B cell (primary cell): ENCODE measurements around the gene B4GALNT4. TPM values are rescaled to one million over a fixed set of nuclear protein-coding genes. Genes with fewer than 3 reads are reported as not detected.

Experiments used
- ATAC-seq: fragments of 200-7000 bp; cut with Tn5 transposase; one replicate; pipeline ENCODE4 v1.10.0; 2021; ENCODE audit warnings: low read depth, mild to moderate bottlenecking, moderate number of reproducible peaks, moderate library complexity
- CTCF ChIA-PET: fragments of 350-600 bp; sonication (Branson Sonifier 250); formaldehyde crosslinking; loops from one replicate; lab custom pipeline; 2021; ENCODE audit warnings: antibody characterized with exemption, inconsistent platforms; lab: Charles Lee
- POLR2A ChIA-PET: fragments of 350-600 bp; sonication (Branson Sonifier 250); formaldehyde crosslinking; loops from one replicate; lab custom pipeline; 2021; ENCODE audit warnings: antibody characterized with exemption; lab: Charles Lee
- DNase-seq: peaks from one replicate; pipeline ENCODE4 v3.0.0; 2013
- H2AFZ ChIP-seq: 2 replicates; pipeline ENCODE4 v1.6.1; 2012; ENCODE audit warnings: mild to moderate bottlenecking, low read depth, low read length; ENCODE audit not compliant: insufficient read depth, poor library complexity, severe bottlenecking
- H3K27ac ChIP-seq, 2 donors: 1 replicate in 1 of 2; 2 replicates in 1 of 2; pipeline ENCODE4 v1.5.1; 2012 to 2013; ENCODE audit warnings: low read length in 2 of 2, mild to moderate bottlenecking in 2 of 2, moderate library complexity in 1 of 2
- H3K27me3 ChIP-seq, 4 experiments: fragments of 200-600 bp in 1 of 4; sonication (generic) in 1 of 4; replicated peaks in 1 of 4; 1 replicate in 2 of 4; 2 replicates in 2 of 4; pipeline versions ENCODE4 v1.6.1 to v1.7.0; 2013 to 2016; ENCODE audit warnings: low read length in 3 of 4, mild to moderate bottlenecking in 2 of 4, mixed read lengths in 1 of 4, moderate library complexity in 1 of 4; ENCODE audit not compliant: insufficient read depth in 4 of 4, control insufficient read depth in 3 of 4; ENCODE audit errors: control extremely low read depth in 1 of 4
- H3K36me3 ChIP-seq, 2 experiments: replicated peaks in 1 of 2; 1 replicate in 1 of 2; 2 replicates in 1 of 2; pipeline versions ENCODE4 v1.6.1 to v1.7.1; 2013; ENCODE audit warnings: low read length in 1 of 2; ENCODE audit not compliant: insufficient read depth in 2 of 2, control insufficient read depth in 1 of 2; ENCODE audit errors: control extremely low read depth in 1 of 2, extremely low read depth in 1 of 2
- H3K4me1 ChIP-seq, 2 donors: fragments of 200-600 bp in 1 of 2; sonication (generic) in 1 of 2; 1 replicate in 1 of 2; 2 replicates in 1 of 2; pipeline versions ENCODE4 v1.5.1 to v1.6.1; 2013 to 2017; ENCODE audit warnings: low read length in 2 of 2; ENCODE audit not compliant: control insufficient read depth in 2 of 2, insufficient read depth in 2 of 2
- H3K4me2 ChIP-seq: replicated peaks from 2 replicates; pipeline ENCODE3; 2012; ENCODE audit warnings: mild to moderate bottlenecking, low read depth, low read length; ENCODE audit not compliant: poor library complexity, severe bottlenecking
- H3K4me3 ChIP-seq, 5 experiments: fragments of 200-600 bp in 1 of 5; sonication (generic) in 1 of 5; 1 replicate in 3 of 5; 2 replicates in 2 of 5; pipeline versions ENCODE4 v1.5.1 to v1.7.0; 2011 to 2016; ENCODE audit warnings: low read length in 4 of 5, mild to moderate bottlenecking in 4 of 5, low read depth in 2 of 5, control low read depth in 1 of 5, moderate library complexity in 1 of 5; ENCODE audit not compliant: insufficient read depth in 1 of 5; ENCODE audit errors: control extremely low read depth in 1 of 5, extremely low read depth in 1 of 5
- H3K79me2 ChIP-seq: fragments of 200-600 bp; sonication (generic); one replicate; pipeline ENCODE4 v1.6.0; 2016; ENCODE audit warnings: low read length; ENCODE audit not compliant: control insufficient read depth, insufficient read depth
- H3K9ac ChIP-seq: fragments of 200-600 bp; sonication (generic); 2 replicates; pipeline ENCODE4 v1.6.1; 2017; ENCODE audit warnings: mild to moderate bottlenecking, low read length, moderate library complexity
- H3K9me3 ChIP-seq, 3 donors: one replicate each; pipeline versions ENCODE4 v1.6.1 to v1.7.1; 2013; ENCODE audit warnings: low read length in 2 of 3; ENCODE audit not compliant: control insufficient read depth in 2 of 3, insufficient read depth in 1 of 3; ENCODE audit errors: control extremely low read depth in 1 of 3
- H4K20me1 ChIP-seq: 2 replicates; pipeline ENCODE4 v1.6.0; 2012; ENCODE audit warnings: mild to moderate bottlenecking, low read length; ENCODE audit not compliant: insufficient read depth, control insufficient read depth, poor library complexity, severe bottlenecking
- H3K27ac Mint-ChIP-seq: one replicate; pipeline ENCODE4 v1.8.0; 2021; ENCODE audit warnings: mixed read lengths
- H3K27me3 Mint-ChIP-seq: one replicate; pipeline ENCODE4 v1.8.0; 2021; ENCODE audit warnings: mixed read lengths
- H3K4me1 Mint-ChIP-seq: one replicate; pipeline ENCODE4 v1.8.0; 2021; ENCODE audit warnings: mixed read lengths
- H3K4me3 Mint-ChIP-seq: one replicate; pipeline ENCODE4 v1.8.0; 2021; ENCODE audit warnings: mixed read lengths
- H3K9me3 Mint-ChIP-seq: one replicate; pipeline ENCODE4 v1.8.0; 2022; ENCODE audit warnings: mixed read lengths; ENCODE audit not compliant: insufficient read depth
- EZH2 ChIP-seq: IDR thresholded peaks from 2 replicates; pipeline ENCODE4 v1.6.1; 2012; ENCODE audit warnings: borderline replicate concordance, low read depth, mild to moderate bottlenecking, moderate library complexity, low read length; ENCODE audit not compliant: insufficient read depth, poor library complexity, severe bottlenecking
- WGBS: methylation state at CpG from one replicate; pipeline ENCODE4 v1.1.5; 2013; ENCODE audit warnings: missing lambda C conversion rate; ENCODE audit not compliant: insufficient coverage; 5-methylcytosine and 5-hydroxymethylcytosine counted together
- intact Hi-C: fragments of 100-400 bp; cut with micrococcal nuclease; formaldehyde crosslinking; loops from one replicate; pipeline ENCODE4 v1.10.0; 2022
- polyA plus RNA-seq: library from polyadenylated mRNA; depleted of rRNA; stranded (reverse); fragments of >200 nt; gene quantifications from 2 replicates; pipeline ENCODE4 v1.2.3, GENCODE V29; 2012
- total RNA-seq, 2 donors: library from RNA; stranded (reverse); fragments of 120-200 nt in 1 of 2; gene quantifications; 1 replicate in 1 of 2; 2 replicates in 1 of 2; pipeline versions ENCODE4 v1.2.3 to v1.2.4, GENCODE V29; 2013 to 2022
- TF ChIP-seq, protein P1 (sequence below): fragments of 200-600 bp; IDR thresholded peaks from one replicate; pipeline ENCODE4 v1.8.0; 2022; ENCODE audit warnings: antibody characterized with exemption, mild to moderate bottlenecking

Gene B4GALNT4
- total and polyA plus RNA-seq, 2 donors (not counting 1 experiment from before 2014, with no cell fraction given) = not detected

DNA sequence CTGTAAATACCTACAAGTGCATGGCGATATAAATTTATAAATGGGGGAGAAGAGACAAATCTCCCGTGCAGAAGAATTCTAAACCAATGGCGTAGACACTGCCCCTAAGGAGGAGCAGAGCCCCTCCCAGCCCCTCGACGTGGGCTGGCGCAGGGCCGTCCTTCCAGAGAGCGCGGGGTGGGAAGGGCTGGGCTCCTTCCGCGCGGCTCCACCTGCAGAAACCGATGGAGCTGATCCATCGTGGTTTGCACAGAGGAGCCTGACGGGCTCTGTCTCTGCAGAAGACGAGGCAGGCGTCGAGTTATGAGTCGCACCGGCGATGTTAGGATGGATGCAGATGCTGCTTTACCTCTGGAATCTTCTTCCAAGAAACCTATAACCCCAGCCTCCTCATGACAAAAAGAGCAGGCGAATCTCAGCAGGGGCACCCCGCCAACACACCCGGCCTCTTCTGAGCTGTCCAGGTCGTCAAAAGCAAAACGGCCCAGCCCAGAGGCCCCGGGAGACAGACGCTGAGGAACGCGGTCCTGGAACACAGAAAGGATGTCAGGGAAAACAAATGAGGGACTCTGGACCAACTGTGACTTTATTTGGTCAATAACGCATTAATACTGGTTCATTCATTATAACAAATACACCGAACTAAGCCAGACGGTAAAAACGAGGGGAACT lies 11.0 kb upstream of the B4GALNT4 start:
- no peak overlapping the region for H3K27ac Mint-ChIP-seq
- no peak overlapping the region for H3K4me2 ChIP-seq
- no peak for ATAC-seq
- H3K4me1 ChIP-seq = peaks cover 9 to 16% of the 10 kb centered on the region in 2 donors
- H3K4me1 Mint-ChIP-seq = peaks cover 14% of the 10 kb centered on the region
- H3K9me3 ChIP-seq = peaks cover 0 to 18% (median 0%) of the 10 kb centered on the region in 3 donors
- ChIA-PET CTCF (interaction anchor here (8.2 kb wide), 1 partner anchor 107 kb away, joined by 52 read pairs; no protein-coding TSS in a partner anchor), POLR2A (interaction anchor here (0.6 kb wide), 1 partner anchor 38 kb away, joined by 3 read pairs; no protein-coding TSS in a partner anchor)
- no peak overlapping the region for H3K9ac ChIP-seq
- no peak overlapping the region for H3K4me3 ChIP-seq
- H3K27ac ChIP-seq = no peak overlapping the region
- no peaks in the 10 kb centered on the region for H4K20me1 ChIP-seq
- H3K36me3 ChIP-seq = no peaks in the 10 kb centered on the region
- no peaks in the 10 kb centered on the region for H3K9me3 Mint-ChIP-seq
- no peak for DNase-seq
- peaks cover 0 to 1% (median 0%) of the 10 kb centered on the region in 4 experiments for H3K27me3 ChIP-seq
- WGBS = 72% methylated on average over 27 of the region's 34 CpGs
- intact Hi-C loops = no loop called here
- H3K4me3 Mint-ChIP-seq = no peak overlapping the region
- no peak overlapping the region for H2AFZ ChIP-seq
- no peaks in the 10 kb centered on the region for H3K27me3 Mint-ChIP-seq
- TF ChIP-seq, protein P1, sequence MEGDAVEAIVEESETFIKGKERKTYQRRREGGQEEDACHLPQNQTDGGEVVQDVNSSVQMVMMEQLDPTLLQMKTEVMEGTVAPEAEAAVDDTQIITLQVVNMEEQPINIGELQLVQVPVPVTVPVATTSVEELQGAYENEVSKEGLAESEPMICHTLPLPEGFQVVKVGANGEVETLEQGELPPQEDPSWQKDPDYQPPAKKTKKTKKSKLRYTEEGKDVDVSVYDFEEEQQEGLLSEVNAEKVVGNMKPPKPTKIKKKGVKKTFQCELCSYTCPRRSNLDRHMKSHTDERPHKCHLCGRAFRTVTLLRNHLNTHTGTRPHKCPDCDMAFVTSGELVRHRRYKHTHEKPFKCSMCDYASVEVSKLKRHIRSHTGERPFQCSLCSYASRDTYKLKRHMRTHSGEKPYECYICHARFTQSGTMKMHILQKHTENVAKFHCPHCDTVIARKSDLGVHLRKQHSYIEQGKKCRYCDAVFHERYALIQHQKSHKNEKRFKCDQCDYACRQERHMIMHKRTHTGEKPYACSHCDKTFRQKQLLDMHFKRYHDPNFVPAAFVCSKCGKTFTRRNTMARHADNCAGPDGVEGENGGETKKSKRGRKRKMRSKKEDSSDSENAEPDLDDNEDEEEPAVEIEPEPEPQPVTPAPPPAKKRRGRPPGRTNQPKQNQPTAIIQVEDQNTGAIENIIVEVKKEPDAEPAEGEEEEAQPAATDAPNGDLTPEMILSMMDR = no peak
- TF ChIP-seq EZH2 = no peak
- no peaks in the 10 kb centered on the region for H3K79me2 ChIP-seq

DNA sequence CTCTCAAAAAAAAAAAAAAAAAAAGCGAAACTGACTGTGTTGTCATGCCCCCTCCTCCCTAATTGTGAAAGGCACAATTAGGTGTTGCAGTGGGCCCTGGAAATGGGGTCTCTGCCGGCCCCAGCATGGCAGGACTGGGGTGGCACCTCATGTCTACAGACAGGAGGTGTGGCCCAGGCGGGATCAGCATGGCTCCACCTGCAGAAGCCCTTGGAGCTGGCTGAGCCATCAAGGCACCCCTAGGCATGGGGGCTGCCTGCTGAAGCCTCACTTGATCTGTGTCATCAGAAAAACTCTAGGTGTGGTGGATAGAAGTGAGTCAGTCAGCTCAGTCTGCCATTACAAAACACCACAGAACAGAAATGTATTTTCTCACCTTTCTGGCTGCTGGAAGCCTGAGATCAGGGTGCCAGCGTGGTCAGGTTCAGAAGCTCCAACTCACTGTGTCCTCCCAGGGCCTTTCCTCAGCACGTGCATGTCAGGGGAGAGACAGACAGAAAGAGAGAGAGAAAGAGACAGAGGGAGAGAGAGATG lies 10.1 kb upstream of the B4GALNT4 start:
- Histone ChIP-seq H3K27me3 (peaks cover 0 to 2% (median 0%) of the 10 kb centered on the region in 4 experiments), H3K9ac (no peak overlapping the region), H4K20me1 (no peaks in the 10 kb centered on the region), H3K79me2 (no peaks in the 10 kb centered on the region), H2AFZ (no peak overlapping the region), H3K36me3 (no peaks in the 10 kb centered on the region), H3K4me3 (no peak overlapping the region), H3K9me3 (peaks cover 0 to 18% (median 0%) of the 10 kb centered on the region in 3 donors), H3K27ac (no peak overlapping the region), H3K4me2 (no peak overlapping the region), H3K4me1 (peaks cover 9 to 19% of the 10 kb centered on the region in 2 donors)
- 83% methylated on average over 4 of the region's 5 CpGs for WGBS
- DNase-seq (no peak), ATAC-seq (no peak)
- no peak overlapping the region for H3K27ac Mint-ChIP-seq
- H3K9me3 Mint-ChIP-seq = no peaks in the 10 kb centered on the region
- H3K4me3 Mint-ChIP-seq = no peak overlapping the region
- intact Hi-C loops = no loop called here
- no peak for TF ChIP-seq EZH2
- TF ChIP-seq, protein P1 = no peak
- H3K27me3 Mint-ChIP-seq = no peaks in the 10 kb centered on the region
- CTCF ChIA-PET = interaction anchor here (0.7 to 8.2 kb wide), 2 partner anchors 108 to 111 kb away, joined by 3 to 52 read pairs; no protein-coding TSS in a partner anchor
- POLR2A ChIA-PET = no interaction called here
- H3K4me1 Mint-ChIP-seq = peaks cover 7% of the 10 kb centered on the region
